Activated CD8-positive, alpha-beta T cell treated with anti-CD3 and anti-CD28 coated beads, Interleukin-2, amount 10 ng/mL, durations not matched to agents 7 days and 5 days (primary cell): ENCODE data around the gene RPS14. TPM values are rescaled to one million over a fixed set of nuclear protein-coding genes. Genes with fewer than 3 reads are reported as not detected.

ENCODE experiments used
- ATAC-seq: fragments of 150-1000 bp; cut with Tn5 transposase; one replicate; pipeline ENCODE4 v1.10.0; 2021; ENCODE audit warnings: moderate library complexity
- CTCF ChIA-PET: fragments of 350-600 bp; sonication (Branson Sonifier 250); formaldehyde crosslinking; loops from one replicate; lab custom pipeline; 2021; ENCODE audit warnings: antibody characterized with exemption; lab: Charles Lee
- POLR2A ChIA-PET: fragments of 350-600 bp; sonication (Branson Sonifier 250); formaldehyde crosslinking; loops from one replicate; lab custom pipeline; 2021; ENCODE audit warnings: antibody characterized with exemption; lab: Charles Lee
- DNase-seq: peaks from one replicate; pipeline ENCODE4 v3.0.0-alpha.2; 2020
- H3K27ac Mint-ChIP-seq: one replicate; pipeline ENCODE4 v1.8.0; 2021; ENCODE audit warnings: mild to moderate bottlenecking, mixed read lengths
- H3K27me3 Mint-ChIP-seq: one replicate; pipeline ENCODE4 v1.8.0; 2021; ENCODE audit warnings: low read depth, mixed read lengths
- H3K36me3 Mint-ChIP-seq: one replicate; pipeline ENCODE4 v1.8.0; 2021; ENCODE audit warnings: low read depth, mixed read lengths
- H3K4me1 Mint-ChIP-seq: one replicate; pipeline ENCODE4 v1.8.0; 2021; ENCODE audit warnings: low read depth, mixed read lengths
- H3K4me3 Mint-ChIP-seq: one replicate; pipeline ENCODE4 v1.8.0; 2021; ENCODE audit warnings: mild to moderate bottlenecking, mixed read lengths
- H3K9me3 Mint-ChIP-seq: one replicate; pipeline ENCODE4 v1.8.0; 2022; ENCODE audit warnings: mixed read lengths; ENCODE audit not compliant: insufficient read depth
- total RNA-seq, 2 experiments: library from RNA; stranded (reverse); gene quantifications; one replicate each; pipeline ENCODE4 v1.2.3, GENCODE V29; 2021

RPS14 gene
- total RNA-seq, 2 experiments from 2014 or later, result 2,046 to 2,123 TPM

DNA sequence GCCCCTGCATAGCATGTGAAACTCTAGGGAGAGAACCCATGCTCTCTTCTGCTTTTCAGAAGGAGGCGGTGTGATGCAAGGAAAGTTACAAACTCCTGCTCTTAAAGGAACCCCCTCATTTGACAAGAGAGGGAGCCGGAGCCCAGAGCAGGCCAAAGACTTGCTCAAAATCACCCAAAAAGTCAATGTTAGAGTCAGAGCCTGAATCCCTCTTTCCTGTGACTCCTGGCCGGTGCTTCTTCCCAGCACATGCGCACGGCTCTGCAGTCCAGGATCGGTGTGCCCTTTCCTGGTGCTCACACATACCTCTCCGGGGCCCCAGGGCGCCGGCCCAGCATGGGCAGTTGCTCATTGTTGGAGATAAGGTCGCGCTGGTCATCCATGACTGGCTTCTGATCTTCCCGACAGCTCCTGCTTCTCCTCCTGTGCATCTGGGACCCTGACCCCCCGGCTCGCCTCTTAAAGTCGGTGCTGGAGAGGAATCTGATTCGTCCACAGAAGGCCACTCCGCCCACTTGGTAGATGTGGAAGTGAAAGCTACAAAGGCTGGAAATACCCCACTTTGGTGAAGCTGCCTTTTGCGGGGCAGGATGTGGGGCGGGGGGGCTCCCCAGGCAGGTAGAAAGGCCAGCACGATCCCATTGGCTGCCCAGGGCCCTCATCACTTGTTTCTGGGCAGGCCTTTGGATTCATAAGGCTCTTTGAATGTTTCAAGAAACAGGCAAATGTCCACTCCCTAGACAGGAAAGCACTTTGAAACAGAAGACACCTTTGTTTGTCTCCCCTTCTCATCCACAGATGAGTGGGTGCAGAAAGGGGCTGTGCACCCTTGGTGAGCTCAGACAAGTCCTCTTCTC lies 37.0 kb downstream of the RPS14 start, which contains the start of gene CD74:
Gene CD74 (minus strand): TSS at position 592 of the 857 bp plus-strand sequence. CDS start 161 bp downstream, at position 431.
- ATAC-seq (peak; percentile 90), DNase-seq (peak; percentile 97)
- Mint-ChIP-seq H3K4me1 (peaks cover 45% of the 10 kb centered on the region), H3K36me3 (peaks cover 22% of the 10 kb centered on the region), H3K4me3 (peak within 1 kb of the TSS; percentile 98), H3K27me3 (no peaks in the 10 kb centered on the region), H3K9me3 (no peaks in the 10 kb centered on the region), H3K27ac (peak within 1 kb of the TSS; percentile 100)
- ChIA-PET POLR2A (interaction anchor here (0.6 to 5.4 kb wide), 35 partner anchors 9 to 862 kb away, joined by 3 to 70 read pairs (median 4); partner anchors contain the start of genes CSNK1A1, HMGXB3, RBM22 and RPS14), CTCF (interaction anchor here (1.0 to 4.9 kb wide), 12 partner anchors 13 to 61 kb away, joined by 3 to 34 read pairs (median 5); partner anchors contain the start of genes RPS14 and TCOF1)

DNA sequence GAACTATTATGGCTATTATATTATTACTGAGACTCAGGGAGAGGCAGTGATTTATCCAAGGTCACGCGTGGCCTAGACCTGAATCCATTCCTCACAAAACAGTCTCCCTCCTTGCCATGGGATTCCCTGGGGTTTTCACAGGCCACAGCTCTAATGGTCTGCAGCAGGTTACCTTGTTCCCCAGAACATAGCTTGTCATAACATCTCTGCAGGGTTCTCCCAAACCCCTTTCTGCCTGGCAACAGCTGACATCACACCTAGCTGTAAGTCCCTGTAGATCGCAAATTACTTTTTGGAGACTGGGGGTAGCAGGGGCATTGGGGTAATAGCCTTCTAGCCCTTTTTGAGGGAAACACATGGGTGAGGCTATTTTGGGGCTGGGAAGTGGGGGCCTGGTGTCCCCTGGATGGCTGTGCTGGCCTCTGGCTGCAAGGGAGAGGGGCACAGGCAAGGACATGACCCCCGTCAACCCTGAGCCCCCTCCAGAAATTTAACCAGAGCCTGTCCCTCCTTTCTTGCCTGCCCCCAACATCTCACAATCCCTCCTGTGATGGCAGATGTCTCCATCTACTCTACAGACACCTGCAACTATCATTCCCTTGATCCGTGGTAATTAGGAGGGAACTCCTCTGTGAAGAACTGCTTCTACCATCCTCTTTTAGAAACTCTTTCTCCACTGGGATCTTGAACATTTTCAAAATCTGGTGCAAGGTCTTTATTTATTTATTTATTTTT lies 38.1 kb downstream of the RPS14 start:
- ChIA-PET POLR2A (interaction anchor here (0.7 to 5.4 kb wide), 13 partner anchors 8 to 797 kb away, joined by 3 to 70 read pairs (median 7); partner anchors contain the start of gene RPS14), CTCF (interaction anchor here (1.2 to 4.9 kb wide), 10 partner anchors 10 to 290 kb away, joined by 3 to 34 read pairs (median 6); partner anchors contain the start of genes RBM22 and TCOF1)
- Mint-ChIP-seq H3K4me3 (peak overlapping the region; percentile 98), H3K4me1 (peaks cover 45% of the 10 kb centered on the region), H3K27me3 (no peaks in the 10 kb centered on the region), H3K27ac (peak overlapping the region; percentile 100), H3K36me3 (peaks cover 24% of the 10 kb centered on the region), H3K9me3 (no peaks in the 10 kb centered on the region)
- DNase-seq (peak; percentile 86), ATAC-seq (no peak)

DNA sequence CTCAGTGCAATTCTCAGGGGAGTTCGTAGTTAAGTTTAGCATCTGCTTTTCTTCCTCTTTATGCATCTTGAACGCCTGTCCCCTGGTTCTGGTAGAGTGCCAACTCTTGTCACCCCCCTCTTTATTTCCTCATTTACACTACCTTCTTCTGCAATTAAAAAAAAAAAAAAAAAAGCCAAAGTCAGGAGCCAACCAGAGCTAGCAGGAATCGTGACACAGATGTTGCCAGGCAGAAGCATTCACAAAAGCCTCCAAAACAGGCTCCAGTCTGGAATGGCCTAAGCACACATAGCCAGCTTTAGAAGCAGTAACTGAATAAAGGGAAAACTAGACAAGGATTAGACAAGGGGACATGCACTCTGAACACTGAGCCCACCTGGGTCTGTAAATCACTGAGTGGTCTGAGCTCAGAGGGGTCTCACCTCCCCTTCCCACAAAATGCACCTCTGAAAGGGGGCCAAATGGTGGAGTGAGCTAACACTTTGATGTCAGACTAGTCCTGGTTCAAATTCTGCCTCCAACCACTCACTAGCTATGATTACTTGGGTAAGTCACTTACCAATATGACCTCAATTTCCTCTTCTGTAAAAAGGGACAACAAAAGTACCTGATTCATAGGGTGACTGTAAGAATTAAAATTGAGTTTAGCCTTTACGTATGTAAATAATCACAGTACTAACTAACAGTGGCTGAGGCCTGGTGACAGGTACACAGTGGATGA lies 38.9 kb downstream of the RPS14 start:
- peak; percentile 69 for DNase-seq
- H3K27me3 Mint-ChIP-seq, result no peaks in the 10 kb centered on the region
- ChIA-PET POLR2A (interaction anchor here (0.7 to 5.4 kb wide), 10 partner anchors 9 to 798 kb away, joined by 3 to 70 read pairs (median 5); partner anchors contain the start of gene RPS14), CTCF (interaction anchor here (0.8 to 4.9 kb wide), 10 partner anchors 9 to 290 kb away, joined by 3 to 34 read pairs (median 6); partner anchors contain the start of gene RBM22)
- H3K27ac Mint-ChIP-seq, result peak overlapping the region; percentile 100
- ATAC-seq, result peak; percentile 15
- H3K4me3 Mint-ChIP-seq, result peak overlapping the region; percentile 98
- H3K36me3 Mint-ChIP-seq, result peaks cover 28% of the 10 kb centered on the region
- no peaks in the 10 kb centered on the region for H3K9me3 Mint-ChIP-seq
- peaks cover 45% of the 10 kb centered on the region for H3K4me1 Mint-ChIP-seq

DNA sequence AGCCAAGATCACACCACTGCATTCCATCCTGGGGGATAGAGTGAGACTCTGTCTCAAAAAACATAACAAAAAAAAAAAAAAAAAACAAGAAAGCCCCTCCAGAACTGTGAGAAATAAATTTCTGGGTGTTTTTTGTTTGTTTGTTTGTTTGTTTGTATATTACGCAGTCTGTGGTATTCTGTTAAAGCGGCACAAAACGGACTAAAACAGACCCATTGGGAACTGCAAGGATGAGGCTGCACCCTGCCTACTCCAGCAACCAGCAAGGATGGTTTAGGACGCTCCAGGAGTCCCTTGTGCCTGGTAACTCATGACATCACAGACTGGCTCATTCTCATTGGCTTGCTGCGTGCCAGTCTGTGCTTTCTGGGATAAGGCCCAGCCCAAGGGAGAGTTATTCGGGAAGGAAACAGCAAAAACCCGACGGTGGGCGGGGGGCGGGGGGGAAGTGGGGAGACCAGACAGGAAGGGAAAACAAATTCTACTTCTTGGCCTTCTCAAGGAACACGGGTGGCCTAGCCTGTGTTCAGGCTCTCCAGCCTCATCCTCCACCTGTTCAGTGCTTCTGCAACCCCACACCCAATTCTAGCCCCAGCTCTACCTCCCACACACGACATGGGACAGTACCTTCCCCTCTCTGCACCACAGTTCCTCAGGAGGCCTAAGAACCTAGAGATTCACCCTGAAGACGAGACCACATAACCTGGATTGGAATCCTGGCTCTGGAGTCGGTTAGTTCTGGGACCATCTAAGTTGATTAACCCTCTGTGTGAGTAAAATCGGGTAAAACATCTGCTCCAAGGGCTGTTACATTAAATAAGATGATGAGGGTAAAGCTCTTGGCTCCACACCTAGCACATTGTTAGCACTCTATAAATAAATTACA lies 39.7 kb downstream of the RPS14 start:
- Mint-ChIP-seq H3K4me1 (peaks cover 45% of the 10 kb centered on the region), H3K27ac (peak overlapping the region; percentile 100), H3K36me3 (peaks cover 31% of the 10 kb centered on the region), H3K27me3 (no peaks in the 10 kb centered on the region), H3K4me3 (peak overlapping the region; percentile 98), H3K9me3 (no peaks in the 10 kb centered on the region)
- POLR2A ChIA-PET, result interaction anchor here (0.7 to 5.4 kb wide), 7 partner anchors 10 to 405 kb away, joined by 3 to 70 read pairs (median 6); partner anchors contain the start of gene RPS14
- ATAC-seq (no peak), DNase-seq (peak; percentile 65)
- CTCF ChIA-PET, result interaction anchor here (0.8 to 4.9 kb wide), 6 partner anchors 9 to 59 kb away, joined by 3 to 34 read pairs (median 6); no protein-coding TSS in a partner anchor

DNA sequence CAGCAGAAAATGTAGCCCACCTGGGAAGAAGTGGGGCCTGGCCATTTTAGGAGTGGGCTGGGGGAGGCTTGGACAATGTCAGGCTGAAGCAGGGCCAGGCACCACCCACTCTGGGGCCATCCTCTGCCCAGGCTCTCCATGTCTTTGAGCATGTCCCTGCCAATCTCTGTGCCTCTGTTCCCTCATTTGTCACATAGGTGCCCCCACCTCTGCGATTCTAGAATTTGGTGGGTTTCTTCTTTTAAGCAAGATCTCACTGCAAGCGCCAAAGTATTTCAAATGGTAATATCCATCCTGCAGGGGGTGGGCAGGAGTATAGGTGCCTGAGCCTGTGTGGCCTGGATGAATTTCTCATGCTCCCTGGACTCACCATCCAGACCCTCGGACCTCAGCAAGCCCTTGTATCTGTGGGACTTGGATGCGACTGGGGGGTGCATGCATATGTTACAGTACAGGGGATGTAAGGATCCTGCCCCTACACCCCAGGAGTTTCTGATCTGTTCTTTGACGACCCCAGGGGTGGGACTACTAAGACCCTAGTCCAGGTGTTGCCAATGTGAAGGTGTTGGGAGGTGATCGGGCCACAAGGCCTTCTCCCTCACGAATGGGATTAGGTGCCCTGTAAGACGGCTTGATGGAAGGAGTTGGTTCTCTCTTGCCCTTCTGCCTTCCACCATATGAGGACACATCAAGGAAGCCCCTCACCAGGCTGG lies 41.2 kb downstream of the RPS14 start:
- Mint-ChIP-seq H3K4me1 (peaks cover 40% of the 10 kb centered on the region), H3K36me3 (peaks cover 36% of the 10 kb centered on the region), H3K9me3 (no peaks in the 10 kb centered on the region), H3K27ac (peak overlapping the region; percentile 61), H3K27me3 (no peaks in the 10 kb centered on the region), H3K4me3 (no peak overlapping the region)
- POLR2A ChIA-PET, result interaction anchor here (5.4 kb wide), 1 partner anchor 11 kb away, joined by 70 read pairs; no protein-coding TSS in a partner anchor
- no peak for DNase-seq
- CTCF ChIA-PET, result interaction anchor here (3.3 kb wide), 1 partner anchor 27 kb away, joined by 25 read pairs; no protein-coding TSS in a partner anchor
- no peak for ATAC-seq

DNA sequence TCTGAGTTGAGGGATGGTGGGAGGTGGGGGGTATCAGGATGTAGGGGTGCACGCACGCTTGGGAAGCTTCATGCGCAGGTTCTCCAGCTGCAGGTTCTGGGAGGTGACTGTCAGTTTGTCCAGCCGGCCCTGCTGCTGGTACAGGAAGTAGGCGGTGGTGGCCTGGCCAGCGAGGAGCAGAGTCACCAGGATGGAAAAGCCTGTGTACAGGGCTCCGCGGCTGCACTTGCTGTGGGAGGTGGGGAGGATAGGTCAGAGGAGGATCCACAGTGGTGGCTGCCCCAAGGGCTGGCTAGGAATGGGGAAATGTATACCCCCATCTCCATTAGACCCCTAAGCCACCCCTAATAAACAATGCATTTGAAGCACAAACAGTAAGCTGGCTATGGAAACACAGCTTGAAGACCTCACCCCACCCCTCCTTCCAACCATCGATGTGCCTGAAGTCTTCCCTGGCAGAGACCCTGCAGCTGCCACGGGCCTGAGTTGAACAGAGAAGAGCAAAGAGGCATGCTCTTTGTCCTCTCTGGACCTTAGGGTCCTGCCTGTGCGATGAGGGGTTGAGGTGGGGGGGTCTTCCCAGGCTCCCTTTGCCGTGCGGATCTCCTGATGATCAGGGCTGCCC lies 42.3 kb downstream of the RPS14 start:
- Mint-ChIP-seq H3K9me3 (no peaks in the 10 kb centered on the region), H3K36me3 (peaks cover 44% of the 10 kb centered on the region), H3K27me3 (no peaks in the 10 kb centered on the region), H3K4me3 (no peak overlapping the region), H3K4me1 (peaks cover 29% of the 10 kb centered on the region), H3K27ac (peak overlapping the region; percentile 34)
- POLR2A ChIA-PET, result no interaction called here
- CTCF ChIA-PET, result no interaction called here
- ATAC-seq, result no peak
- no peak for DNase-seq

DNA sequence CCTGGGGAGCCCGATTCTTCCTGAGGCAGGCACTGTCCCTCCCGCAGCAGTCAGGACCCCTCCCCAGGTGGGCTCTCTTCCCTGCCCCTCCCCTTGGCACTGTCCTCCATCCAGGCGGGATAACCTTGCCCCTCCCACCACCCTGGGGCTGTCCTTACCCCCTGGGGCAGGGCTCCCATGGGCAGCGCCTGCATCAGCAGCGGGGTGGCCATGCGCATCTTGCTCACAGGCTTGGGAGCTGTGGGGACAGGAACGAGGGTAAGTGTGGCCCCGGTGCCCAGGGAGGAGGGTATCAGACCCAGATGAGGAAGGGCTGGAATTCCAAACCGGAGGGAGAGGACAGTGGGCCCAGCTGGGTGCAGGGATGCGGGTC lies 42.8 kb downstream of the RPS14 start:
- DNase-seq (no peak), ATAC-seq (no peak)
- H3K27me3 Mint-ChIP-seq, result no peaks in the 10 kb centered on the region
- peaks cover 44% of the 10 kb centered on the region for H3K36me3 Mint-ChIP-seq
- ChIA-PET POLR2A (no interaction called here), CTCF (no interaction called here)
- H3K27ac Mint-ChIP-seq, result peak overlapping the region; percentile 34
- no peaks in the 10 kb centered on the region for H3K9me3 Mint-ChIP-seq
- no peak overlapping the region for H3K4me3 Mint-ChIP-seq
- H3K4me1 Mint-ChIP-seq, result peaks cover 29% of the 10 kb centered on the region

DNA sequence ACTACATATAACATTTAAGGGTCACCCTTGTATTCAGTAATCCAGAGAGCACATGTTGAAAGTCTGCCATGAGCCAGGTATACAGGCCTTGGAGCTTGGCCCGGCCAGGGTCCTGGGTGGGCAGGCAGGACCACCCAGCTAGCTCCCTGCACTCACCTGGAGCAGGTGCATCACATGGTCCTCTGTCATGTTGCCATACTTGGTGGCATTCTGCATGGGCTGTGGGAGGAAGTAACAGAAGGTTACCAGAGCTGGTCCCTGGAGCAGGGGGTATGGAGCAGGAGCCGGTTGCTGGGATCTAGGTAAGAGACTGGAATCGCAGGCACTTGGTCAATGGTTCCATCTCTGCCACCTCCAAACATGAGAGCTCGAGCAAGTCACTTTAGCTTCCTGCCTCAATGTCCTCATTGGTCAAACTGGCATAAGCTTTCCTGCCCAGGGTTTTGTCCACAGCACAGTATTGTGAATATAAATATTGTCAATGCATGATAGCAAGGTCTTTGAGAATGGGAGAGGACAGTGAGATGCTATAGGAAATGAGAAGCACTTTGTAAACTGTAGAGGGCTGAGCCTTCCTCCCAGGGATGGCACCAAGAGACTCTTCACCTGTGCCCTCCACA lies 43.3 kb downstream of the RPS14 start:
- CTCF ChIA-PET, result interaction anchor here (1.4 kb wide), 1 partner anchor 30 kb away, joined by 4 read pairs; no protein-coding TSS in a partner anchor
- H3K36me3 Mint-ChIP-seq, result peaks cover 47% of the 10 kb centered on the region
- no peak overlapping the region for H3K27ac Mint-ChIP-seq
- no peaks in the 10 kb centered on the region for H3K9me3 Mint-ChIP-seq
- POLR2A ChIA-PET, result interaction anchor here (0.8 to 1.3 kb wide), 3 partner anchors 9 to 19 kb away, joined by 4 read pairs; no protein-coding TSS in a partner anchor
- H3K27me3 Mint-ChIP-seq, result no peaks in the 10 kb centered on the region
- H3K4me3 Mint-ChIP-seq, result no peak overlapping the region
- peaks cover 27% of the 10 kb centered on the region for H3K4me1 Mint-ChIP-seq
- DNase-seq (no peak), ATAC-seq (no peak)
